OCI-LY3 (cell line): ENCODE results near the gene ZNF91.

Source experiments
- H2AFZ ChIP-seq: fragments of 200-600, 300-600 bp; shearing (Covaris generic); 2 replicates; pipeline ENCODE4 v1.6.0; 2014; ENCODE audit warnings: antibody characterized with exemption, low read depth, low read length
- H3K27ac ChIP-seq: fragments of 200-600, 300-600 bp; sonication (generic); 2 replicates; pipeline ENCODE4 v1.5.1; 2014; ENCODE audit warnings: mild to moderate bottlenecking, low read length, moderate library complexity, mixed read lengths
- H3K27me3 ChIP-seq: fragments of 200-600, 300-600 bp; sonication (generic); 2 replicates; pipeline ENCODE4 v1.6.1; 2014; ENCODE audit warnings: low read depth, low read length, mixed read lengths
- H3K36me3 ChIP-seq: fragments of 200-600, 300-600 bp; sonication (generic); replicated peaks from 2 replicates; pipeline ENCODE3; 2014; ENCODE audit warnings: low read depth, low read length, mixed read lengths
- H3K4me1 ChIP-seq: fragments of 300-600, 200-600 bp; sonication (generic); 2 replicates; pipeline ENCODE4 v1.6.1; 2014; ENCODE audit warnings: low read length, mixed read lengths
- H3K4me2 ChIP-seq: fragments of 200-600, 300-600 bp; sonication (generic); 2 replicates; pipeline ENCODE4 v1.6.1; 2014; ENCODE audit warnings: low read length, mixed read lengths
- H3K4me3 ChIP-seq: fragments of 300-600, 200-600 bp; sonication (generic); 2 replicates; pipeline ENCODE4 v1.5.1; 2014; ENCODE audit warnings: antibody characterized with exemption, mild to moderate bottlenecking, low read length, moderate library complexity
- H3K79me2 ChIP-seq: fragments of 300-600, 200-600 bp; shearing (Covaris generic); 2 replicates; pipeline ENCODE4 v1.6.1; 2014; ENCODE audit warnings: mild to moderate bottlenecking, low read length, mixed read lengths
- H3K9ac ChIP-seq: fragments of 300-600, 200-600 bp; shearing (Covaris generic); 2 replicates; pipeline ENCODE4 v1.6.0; 2014; ENCODE audit warnings: mild to moderate bottlenecking, low read length, moderate library complexity
- H3K9me3 ChIP-seq: fragments of 200-600, 300-600 bp; shearing (Covaris generic); 2 replicates; pipeline ENCODE4 v1.6.1; 2014; ENCODE audit warnings: low read length, mixed read lengths; ENCODE audit not compliant: insufficient read depth
- H4K20me1 ChIP-seq: fragments of 200-600, 300-600 bp; sonication (generic); 2 replicates; pipeline ENCODE4 v1.6.1; 2016; ENCODE audit warnings: low read length, mixed read lengths; ENCODE audit not compliant: insufficient read depth
- EZH2phosphoT487 ChIP-seq: fragments of 200-600 bp; shearing (Covaris generic); IDR thresholded peaks from 2 replicates; pipeline ENCODE4 v1.6.1; 2018; ENCODE audit warnings: antibody characterized with exemption, mixed run types, low read depth
- TF ChIP-seq, protein P1 (sequence below): fragments of 200-600, 300-600 bp; sonication (generic); IDR thresholded peaks from 2 replicates; pipeline ENCODE4 v1.5.1; 2014; ENCODE audit warnings: antibody characterized with exemption, low read length, low read depth

Gene ZNF91

DNA sequence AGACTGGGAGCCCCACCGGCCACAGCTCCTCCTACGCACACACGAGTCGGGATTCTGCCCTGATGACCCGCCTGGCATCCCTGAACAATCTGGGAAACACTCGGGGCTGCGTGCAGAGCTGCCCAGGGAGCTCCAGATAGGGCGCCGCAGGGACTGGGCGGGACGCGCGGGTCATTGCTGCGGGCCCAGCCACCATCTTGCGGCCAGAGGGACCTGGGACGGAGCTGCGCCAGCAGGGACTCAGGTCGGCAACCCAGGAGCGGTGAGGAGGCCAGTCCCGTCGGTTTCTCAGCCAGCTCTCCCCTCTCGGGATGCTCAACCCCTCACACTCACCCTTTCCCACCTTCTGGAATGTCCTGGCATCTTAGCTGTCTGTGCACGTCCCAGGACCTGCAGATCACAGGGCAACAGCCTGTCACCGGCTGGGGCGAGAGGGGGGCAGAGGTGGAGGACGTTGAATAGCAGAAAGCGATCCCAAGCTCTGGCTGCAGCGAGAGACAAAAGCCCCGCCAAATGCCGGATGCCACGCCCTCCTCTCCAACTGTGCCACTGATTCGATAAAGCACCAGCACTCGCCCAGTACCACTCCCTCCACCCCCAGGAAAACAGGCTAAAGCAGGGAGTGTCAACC lies 20.4 kb upstream of the ZNF91 start:
- no peaks in the 10 kb centered on the region for H3K27me3 ChIP-seq
- peak overlapping the region; percentile 87 for H2AFZ ChIP-seq
- H3K9me3 ChIP-seq, result no peaks in the 10 kb centered on the region
- no peaks in the 10 kb centered on the region for H3K36me3 ChIP-seq
- no peak for TF ChIP-seq EZH2phosphoT487
- TF ChIP-seq, protein P1, sequence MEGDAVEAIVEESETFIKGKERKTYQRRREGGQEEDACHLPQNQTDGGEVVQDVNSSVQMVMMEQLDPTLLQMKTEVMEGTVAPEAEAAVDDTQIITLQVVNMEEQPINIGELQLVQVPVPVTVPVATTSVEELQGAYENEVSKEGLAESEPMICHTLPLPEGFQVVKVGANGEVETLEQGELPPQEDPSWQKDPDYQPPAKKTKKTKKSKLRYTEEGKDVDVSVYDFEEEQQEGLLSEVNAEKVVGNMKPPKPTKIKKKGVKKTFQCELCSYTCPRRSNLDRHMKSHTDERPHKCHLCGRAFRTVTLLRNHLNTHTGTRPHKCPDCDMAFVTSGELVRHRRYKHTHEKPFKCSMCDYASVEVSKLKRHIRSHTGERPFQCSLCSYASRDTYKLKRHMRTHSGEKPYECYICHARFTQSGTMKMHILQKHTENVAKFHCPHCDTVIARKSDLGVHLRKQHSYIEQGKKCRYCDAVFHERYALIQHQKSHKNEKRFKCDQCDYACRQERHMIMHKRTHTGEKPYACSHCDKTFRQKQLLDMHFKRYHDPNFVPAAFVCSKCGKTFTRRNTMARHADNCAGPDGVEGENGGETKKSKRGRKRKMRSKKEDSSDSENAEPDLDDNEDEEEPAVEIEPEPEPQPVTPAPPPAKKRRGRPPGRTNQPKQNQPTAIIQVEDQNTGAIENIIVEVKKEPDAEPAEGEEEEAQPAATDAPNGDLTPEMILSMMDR, result no peak
- H3K9ac ChIP-seq, result peak overlapping the region; percentile 65
- H3K4me3 ChIP-seq, result peak overlapping the region; percentile 79
- peak overlapping the region; percentile 48 for H3K27ac ChIP-seq
- H3K4me1 ChIP-seq, result peaks cover 9% of the 10 kb centered on the region
- no peaks in the 10 kb centered on the region for H3K79me2 ChIP-seq
- no peaks in the 10 kb centered on the region for H4K20me1 ChIP-seq
- H3K4me2 ChIP-seq, result peak overlapping the region; percentile 86

DNA sequence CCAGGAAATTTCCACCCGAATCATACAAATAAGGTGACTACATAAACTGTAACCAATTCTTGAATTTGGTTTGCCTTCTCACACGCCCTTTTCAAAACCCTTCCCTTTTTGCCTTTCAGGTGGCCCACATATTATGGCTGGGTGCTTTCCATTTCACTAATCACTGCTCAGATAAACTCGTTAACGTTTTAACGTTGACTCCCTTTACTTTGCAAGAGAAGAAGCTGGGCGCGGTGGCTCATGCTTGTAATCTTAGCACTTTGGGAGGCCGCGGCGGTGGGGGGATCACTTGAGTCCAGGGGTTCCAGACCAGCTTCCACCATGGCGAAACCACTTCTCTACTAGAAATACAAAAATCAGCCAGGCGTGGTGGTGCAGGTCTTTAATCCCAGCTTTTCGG lies 19.8 kb upstream of the ZNF91 start:
- Histone ChIP-seq H3K9ac (peak overlapping the region; percentile 65), H3K4me1 (peaks cover 9% of the 10 kb centered on the region), H3K27ac (peak overlapping the region; percentile 48), H2AFZ (peak overlapping the region; percentile 87), H3K79me2 (no peaks in the 10 kb centered on the region), H3K4me2 (peak overlapping the region; percentile 86), H3K36me3 (no peaks in the 10 kb centered on the region), H3K27me3 (no peaks in the 10 kb centered on the region), H3K9me3 (no peaks in the 10 kb centered on the region), H3K4me3 (peak overlapping the region; percentile 79), H4K20me1 (no peaks in the 10 kb centered on the region)
- TF ChIP-seq, protein P1, result no peak
- TF ChIP-seq EZH2phosphoT487, result no peak

DNA sequence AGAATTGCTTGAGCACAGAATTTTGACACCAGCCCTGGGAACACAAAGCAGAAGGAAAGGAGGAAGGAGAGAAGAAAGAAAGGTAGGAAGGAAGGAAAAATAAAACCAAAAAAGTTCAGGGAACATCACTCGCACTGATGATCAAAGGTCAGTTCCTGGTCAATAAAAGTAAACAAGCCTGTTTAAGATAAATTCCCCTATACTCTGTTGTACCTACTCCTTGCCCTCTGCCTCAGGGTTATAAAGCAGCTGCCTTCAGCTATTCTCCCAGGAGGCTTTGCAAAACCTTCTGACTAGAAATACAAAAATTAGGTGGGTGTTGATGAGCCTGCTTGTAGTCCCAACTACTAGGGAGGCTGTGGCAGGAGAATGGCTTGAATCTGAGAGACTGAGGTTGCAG lies 14.9 kb upstream of the ZNF91 start:
- H3K79me2 ChIP-seq, result no peaks in the 10 kb centered on the region
- no peak overlapping the region for H3K4me2 ChIP-seq
- H3K36me3 ChIP-seq, result no peaks in the 10 kb centered on the region
- no peak overlapping the region for H3K27ac ChIP-seq
- H3K4me1 ChIP-seq, result peaks cover 9% of the 10 kb centered on the region
- TF ChIP-seq EZH2phosphoT487, result no peak
- TF ChIP-seq, protein P1, result no peak
- no peaks in the 10 kb centered on the region for H4K20me1 ChIP-seq
- H3K9ac ChIP-seq, result no peak overlapping the region
- H3K4me3 ChIP-seq, result no peak overlapping the region
- H3K9me3 ChIP-seq, result peaks cover 4% of the 10 kb centered on the region; the same call in 1 of the 2 replicates
- no peaks in the 10 kb centered on the region for H3K27me3 ChIP-seq
- H2AFZ ChIP-seq, result no peak overlapping the region

DNA sequence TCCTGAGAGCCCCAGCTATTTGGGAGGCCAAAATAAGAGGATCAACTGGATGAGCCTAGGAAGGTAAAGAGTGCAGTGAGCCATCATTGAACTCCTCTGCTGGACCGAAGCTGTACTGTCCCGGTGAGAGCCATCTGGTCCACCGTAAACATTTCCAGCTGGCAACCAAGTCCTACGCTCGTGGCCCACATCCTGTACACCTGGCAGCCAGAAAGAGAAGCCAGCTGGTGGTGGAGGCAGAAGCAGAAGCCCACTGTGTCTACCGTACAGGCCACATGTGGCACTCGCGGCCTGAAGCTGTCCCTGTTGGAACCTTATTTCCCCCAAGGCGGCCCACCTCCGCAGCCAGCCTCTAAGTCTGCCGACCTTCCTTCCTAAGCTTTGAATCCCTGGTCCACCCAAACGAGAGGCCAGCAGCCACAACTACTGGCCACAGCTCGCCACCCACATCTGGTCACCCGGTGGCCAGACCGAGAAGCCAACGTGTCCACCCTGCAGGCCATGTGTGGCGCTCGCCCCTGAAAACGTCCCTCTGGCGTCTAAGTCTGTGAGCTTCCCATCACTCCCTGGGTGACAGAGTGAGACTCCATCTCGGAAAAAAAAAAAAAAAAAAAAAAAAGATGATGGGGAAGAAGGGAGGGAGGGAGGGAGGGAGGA lies 14.2 kb upstream of the ZNF91 start:
- H3K9me3 ChIP-seq, result peaks cover 4% of the 10 kb centered on the region; the same call in 1 of the 2 replicates
- no peaks in the 10 kb centered on the region for H3K27me3 ChIP-seq
- H3K79me2 ChIP-seq, result no peaks in the 10 kb centered on the region
- peaks cover 3% of the 10 kb centered on the region for H3K36me3 ChIP-seq
- H4K20me1 ChIP-seq, result no peaks in the 10 kb centered on the region
- H3K4me2 ChIP-seq, result no peak overlapping the region
- peaks cover 5% of the 10 kb centered on the region for H3K4me1 ChIP-seq
- H3K27ac ChIP-seq, result no peak overlapping the region
- no peak overlapping the region for H3K9ac ChIP-seq
- H2AFZ ChIP-seq, result no peak overlapping the region
- no peak overlapping the region for H3K4me3 ChIP-seq
- TF ChIP-seq EZH2phosphoT487, result no peak
